Esophagus squamous epithelium (tissue), 5 donors: ENCODE measurements around the gene KLHL35. TPM values are rescaled to one million over a fixed set of nuclear protein-coding genes. Genes with fewer than 3 reads are reported as not detected.

Experiments used
- DNase-seq: peaks from one replicate; lab custom pipeline; 2025; lab: John Stamatoyannopoulos, UW
- H3K27ac ChIP-seq, 4 donors: fragments of 200-600 bp; sonication (generic); one replicate each; pipeline ENCODE4 v1.5.1; 2016 to 2019; ENCODE audit warnings: mild to moderate bottlenecking in 1 of 4
- H3K27me3 ChIP-seq, 4 donors: fragments of 200-600 bp; sonication (generic); 1 replicate in 3 of 4; 2 replicates in 1 of 4; pipeline versions ENCODE4 v1.5.1 to v1.6.0; 2017 to 2021; ENCODE audit warnings: antibody characterized with exemption in 1 of 4
- H3K36me3 ChIP-seq, 3 donors: fragments of 200-600 bp; sonication (generic); one replicate each; pipeline ENCODE4 v1.5.1; 2016 to 2019
- H3K4me1 ChIP-seq, 3 donors: fragments of 200-600 bp; sonication (generic); one replicate each; pipeline ENCODE4 v1.5.1; 2017 to 2019
- H3K4me3 ChIP-seq, 4 donors: fragments of 200-600 bp; sonication (generic); 1 replicate in 3 of 4; 2 replicates in 1 of 4; pipeline ENCODE4 v1.5.1; 2016 to 2019; ENCODE audit warnings: mild to moderate bottlenecking in 2 of 4, moderate library complexity in 1 of 4
- H3K9me3 ChIP-seq, 3 donors: fragments of 200-600 bp; sonication (generic); one replicate each; pipeline ENCODE4 v1.5.1; 2016 to 2019
- POLR2A ChIP-seq, 4 donors: fragments of 450-650 bp; IDR thresholded peaks; one replicate each; pipeline ENCODE4 v1.6.1; 2017; ENCODE audit warnings: antibody characterized with exemption in 4 of 4, mild to moderate bottlenecking in 4 of 4, moderate library complexity in 3 of 4
- WGBS, 2 donors: methylation state at CpG; one replicate each; pipeline ENCODE4 v1.1.5; 2018; 5-methylcytosine and 5-hydroxymethylcytosine counted together
- intact Hi-C: fragments of 100-400 bp; cut with DNase I; formaldehyde crosslinking; loops from one replicate; pipeline ENCODE4 v1.15.0; 2022
- total RNA-seq, 4 donors: library from RNA; depleted of rRNA; stranded (reverse); fragments of >200 nt; gene quantifications; one replicate each; pipeline ENCODE4 v1.1.0, GENCODE V29; 2016
- TF ChIP-seq, protein P1 (sequence below), 6 experiments: fragments of 450-650 bp in 4 of 6; fragments of 200-600 bp in 2 of 6; sonication (generic) in 2 of 6; IDR thresholded peaks; one replicate each; pipeline ENCODE4 v1.5.1; 2016 to 2019; ENCODE audit warnings: antibody characterized with exemption in 6 of 6, mild to moderate bottlenecking in 4 of 6, moderate library complexity in 4 of 6
- donor health status: DM: yes; HTN: yes; CAD: no.

KLHL35 gene
- total RNA-seq, 4 donors from 2014 or later: 0.62 to 0.95 (median 0.91) TPM; not detected in 1

DNA sequence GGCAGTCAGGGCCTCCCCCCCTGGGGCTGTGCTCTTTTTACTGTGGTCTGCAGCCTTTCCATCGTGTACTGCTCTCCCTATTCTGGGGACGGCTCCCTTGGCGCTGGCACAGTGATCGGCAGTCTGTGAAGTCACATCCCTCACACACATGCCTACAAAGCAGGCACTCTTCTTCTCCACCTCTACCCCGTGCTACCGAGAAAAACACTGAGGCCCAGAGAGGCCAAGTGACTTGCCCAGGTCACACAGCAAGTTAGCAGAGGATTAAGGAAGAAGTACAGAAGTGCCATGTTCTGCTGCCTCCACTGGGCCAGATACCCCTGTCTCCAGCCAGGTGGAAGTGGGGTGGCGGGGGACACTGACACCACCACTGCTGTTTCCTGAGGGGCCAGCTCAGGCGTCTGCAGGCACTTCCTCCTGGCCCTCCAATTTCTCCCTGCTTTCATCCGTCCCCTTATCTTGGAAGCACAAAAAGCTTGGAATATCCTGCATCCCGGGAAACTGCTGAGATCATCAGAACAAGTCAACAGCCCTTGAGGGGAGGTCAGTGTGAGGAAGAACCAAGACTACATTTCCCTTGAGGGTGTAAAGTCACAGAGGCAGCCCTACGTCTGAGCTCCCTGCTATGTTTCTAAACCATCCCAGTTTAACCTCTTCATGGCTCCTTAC, 30.2 kb upstream of the KLHL35 start:
- Histone ChIP-seq H3K36me3 (no peaks in the 10 kb centered on the region), H3K9me3 (no peaks in the 10 kb centered on the region), H3K27ac (no peak overlapping the region), H3K4me3 (no peak overlapping the region), H3K27me3 (no peaks in the 10 kb centered on the region), H3K4me1 (peaks cover 0 to 13% (median under 1%) of the 10 kb centered on the region in 3 donors)
- intact Hi-C loops: no loop called here
- 56 to 79% methylated on average over 5 of the region's 11 CpGs for WGBS, 2 donors
- no peak for DNase-seq
- TF ChIP-seq, protein P1, sequence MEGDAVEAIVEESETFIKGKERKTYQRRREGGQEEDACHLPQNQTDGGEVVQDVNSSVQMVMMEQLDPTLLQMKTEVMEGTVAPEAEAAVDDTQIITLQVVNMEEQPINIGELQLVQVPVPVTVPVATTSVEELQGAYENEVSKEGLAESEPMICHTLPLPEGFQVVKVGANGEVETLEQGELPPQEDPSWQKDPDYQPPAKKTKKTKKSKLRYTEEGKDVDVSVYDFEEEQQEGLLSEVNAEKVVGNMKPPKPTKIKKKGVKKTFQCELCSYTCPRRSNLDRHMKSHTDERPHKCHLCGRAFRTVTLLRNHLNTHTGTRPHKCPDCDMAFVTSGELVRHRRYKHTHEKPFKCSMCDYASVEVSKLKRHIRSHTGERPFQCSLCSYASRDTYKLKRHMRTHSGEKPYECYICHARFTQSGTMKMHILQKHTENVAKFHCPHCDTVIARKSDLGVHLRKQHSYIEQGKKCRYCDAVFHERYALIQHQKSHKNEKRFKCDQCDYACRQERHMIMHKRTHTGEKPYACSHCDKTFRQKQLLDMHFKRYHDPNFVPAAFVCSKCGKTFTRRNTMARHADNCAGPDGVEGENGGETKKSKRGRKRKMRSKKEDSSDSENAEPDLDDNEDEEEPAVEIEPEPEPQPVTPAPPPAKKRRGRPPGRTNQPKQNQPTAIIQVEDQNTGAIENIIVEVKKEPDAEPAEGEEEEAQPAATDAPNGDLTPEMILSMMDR (IDR thresholded peaks at IDR 0.05): no peak
- no peak for TF ChIP-seq POLR2A (IDR thresholded peaks at IDR 0.05)

DNA sequence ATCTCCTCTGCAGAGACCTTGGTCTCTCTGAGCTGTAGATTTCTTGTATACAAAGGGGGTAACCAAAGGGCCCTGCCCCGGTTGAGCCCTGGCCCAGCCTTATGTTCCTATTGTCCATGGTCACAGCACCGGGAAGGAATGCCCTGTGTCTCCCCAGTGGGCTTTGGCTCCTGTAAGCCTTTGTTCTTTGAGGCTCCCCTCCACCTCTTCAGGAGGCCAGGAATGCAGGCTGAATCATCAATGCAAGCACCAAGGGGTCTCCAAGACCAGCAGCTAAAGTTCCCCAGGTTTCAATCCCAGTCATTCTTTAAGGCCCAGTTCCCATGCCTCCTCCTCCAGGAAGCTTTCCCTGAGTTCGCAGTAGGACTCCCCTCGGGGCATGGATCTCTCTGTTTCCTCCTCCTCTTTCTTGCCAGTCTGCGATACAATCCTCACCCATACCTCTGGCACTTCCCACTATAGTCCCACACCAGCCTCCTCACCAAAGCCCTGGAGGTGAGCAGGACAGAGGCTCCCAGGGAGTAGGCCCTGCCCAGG, 29.2 kb upstream of the KLHL35 start:
- H3K4me1 ChIP-seq: peaks cover 0 to 13% (median 0%) of the 10 kb centered on the region in 3 donors
- WGBS, 2 donors: 91 to 94% methylated on average over 3 of the region's 5 CpGs
- H3K9me3 ChIP-seq: no peaks in the 10 kb centered on the region
- no peaks in the 10 kb centered on the region for H3K36me3 ChIP-seq
- no peaks in the 10 kb centered on the region for H3K27me3 ChIP-seq
- H3K4me3 ChIP-seq: no peak overlapping the region
- DNase-seq: no peak
- TF ChIP-seq, protein P1 (IDR thresholded peaks at IDR 0.05): no peak
- TF ChIP-seq POLR2A (IDR thresholded peaks at IDR 0.05): no peak
- intact Hi-C loops: no loop called here
- no peak overlapping the region for H3K27ac ChIP-seq

DNA sequence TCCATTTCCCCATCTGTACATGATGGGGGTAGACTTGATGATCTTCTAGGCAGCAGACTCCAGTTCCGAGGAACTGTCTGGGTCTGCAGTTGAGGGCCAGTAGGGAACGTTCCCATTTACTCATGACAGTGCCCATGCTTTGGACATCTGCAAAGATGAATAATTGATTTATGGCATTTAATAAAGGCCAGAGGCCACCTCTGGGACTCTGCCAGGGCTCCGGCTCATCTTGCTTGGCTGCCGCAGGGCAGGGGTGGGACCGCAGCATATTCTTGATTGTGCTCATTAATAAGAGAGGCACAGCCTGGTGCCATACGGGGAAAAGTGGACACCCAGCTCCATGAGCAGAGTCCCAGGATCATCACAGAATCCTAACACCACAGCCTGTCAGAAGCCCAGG, 28.1 kb upstream of the KLHL35 start:
- Histone ChIP-seq H3K4me1 (peaks cover 0 to 5% (median 0%) of the 10 kb centered on the region in 3 donors), H3K9me3 (no peaks in the 10 kb centered on the region), H3K27ac (no peak overlapping the region), H3K36me3 (no peaks in the 10 kb centered on the region), H3K27me3 (no peaks in the 10 kb centered on the region), H3K4me3 (no peak overlapping the region)
- no peak for DNase-seq
- WGBS, 2 donors: 59% methylated on average over 3 of the region's 6 CpGs; no CpG with 5 or more reads in 1 of the 2 donors
- TF ChIP-seq, protein P1 (IDR thresholded peaks at IDR 0.05): no peak
- no peak for TF ChIP-seq POLR2A (IDR thresholded peaks at IDR 0.05)
- intact Hi-C loops: no loop called here

DNA sequence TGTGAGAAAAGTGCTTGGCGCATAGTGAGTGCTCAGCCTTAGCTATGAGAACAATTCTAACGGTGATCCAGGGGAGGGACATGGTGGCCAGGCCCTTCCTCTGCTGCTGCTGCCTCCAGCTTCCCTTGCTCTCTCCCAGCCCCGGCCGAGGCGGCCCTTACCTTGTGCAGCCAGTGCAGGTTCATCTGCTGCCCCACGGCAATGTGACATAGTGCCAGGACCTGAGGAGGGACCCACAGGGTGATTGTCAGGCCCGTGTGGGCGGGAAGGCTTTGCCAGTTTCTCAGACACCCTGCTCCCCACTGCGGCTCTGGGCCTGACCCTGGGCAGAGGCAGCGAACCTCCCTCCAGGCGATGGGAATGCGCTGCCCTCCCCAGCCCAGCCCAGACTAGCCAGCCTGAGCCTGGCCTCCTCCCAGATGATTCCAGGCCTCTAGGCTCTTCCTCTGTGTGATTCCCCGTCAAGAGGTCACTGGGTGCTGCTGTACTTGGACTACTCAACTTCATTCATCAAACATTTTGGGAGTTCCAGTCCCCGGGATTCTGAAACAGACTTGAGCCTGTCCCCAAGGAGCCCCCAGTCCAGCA, 23.7 kb upstream of the KLHL35 start:
- Histone ChIP-seq H3K36me3 (no peaks in the 10 kb centered on the region), H3K27me3 (peaks cover 0 to 13% (median 0%) of the 10 kb centered on the region in 4 donors), H3K4me1 (no peaks in the 10 kb centered on the region), H3K27ac (no peak overlapping the region), H3K9me3 (no peaks in the 10 kb centered on the region), H3K4me3 (no peak overlapping the region)
- intact Hi-C loops: no loop called here
- 67 to 82% methylated on average over 5 to 13 of the region's 14 CpGs for WGBS, 2 donors
- DNase-seq: no peak
- TF ChIP-seq, protein P1 (IDR thresholded peaks at IDR 0.05): no peak
- TF ChIP-seq POLR2A (IDR thresholded peaks at IDR 0.05): no peak

DNA sequence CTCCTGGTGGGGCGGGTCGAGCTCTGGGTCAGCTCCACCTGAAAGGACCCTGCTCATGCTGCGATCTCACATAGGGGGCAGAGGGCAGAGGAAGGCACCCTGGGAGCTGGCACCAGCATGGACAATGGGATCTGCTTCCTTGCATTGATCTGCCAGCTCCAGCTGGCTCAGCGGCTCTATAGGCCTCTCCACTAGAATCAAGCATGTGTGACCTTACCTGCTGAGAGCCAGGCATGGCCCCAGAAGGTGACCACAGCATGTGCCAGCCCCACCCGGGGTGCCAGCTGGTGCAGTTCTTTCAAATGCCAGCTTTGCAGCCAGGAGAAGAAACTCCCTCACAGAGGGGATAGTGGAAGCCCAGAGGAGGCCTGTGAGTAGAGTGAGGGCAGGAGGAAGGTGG, 22.0 kb upstream of the KLHL35 start:
- DNase-seq: no peak
- H3K4me1 ChIP-seq: no peaks in the 10 kb centered on the region
- no peak overlapping the region for H3K4me3 ChIP-seq
- H3K27ac ChIP-seq: no peak overlapping the region
- no peaks in the 10 kb centered on the region for H3K9me3 ChIP-seq
- TF ChIP-seq, protein P1 (IDR thresholded peaks at IDR 0.05): no peak
- no peak for TF ChIP-seq POLR2A (IDR thresholded peaks at IDR 0.05)
- peaks cover 0 to 28% (median 0%) of the 10 kb centered on the region in 4 donors for H3K27me3 ChIP-seq
- H3K36me3 ChIP-seq: no peaks in the 10 kb centered on the region
- 72 to 84% methylated on average over 4 of the region's 5 CpGs for WGBS, 2 donors
- intact Hi-C loops: no loop called here
